GM12801 (cell line): ENCODE data around the gene RNF169.

Experiments used
- CTCF ChIP-seq: IDR thresholded peaks from one replicate; pipeline ENCODE4 v1.5.1; 2011; ENCODE audit warnings: control low read depth; ENCODE audit not compliant: insufficient read length; ENCODE audit errors: extremely low read depth

Gene RNF169

GRCh38 chr11:74776546-74776945 lies 27.9 kb downstream of the RNF169 start:
- TF ChIP-seq CTCF: no peak

GRCh38 chr11:74777038-74777437 lies 28.4 kb downstream of the RNF169 start:
- TF ChIP-seq CTCF: no peak

- no peak for TF ChIP-seq CTCF
These were observed 29.2 kb downstream of the RNF169 start for GRCh38 chr11:74777877-74778276.

- no peak for TF ChIP-seq CTCF
These were observed 29.9 kb downstream of the RNF169 start for GRCh38 chr11:74778581-74778980.

- no peak for TF ChIP-seq CTCF
These were observed 31.8 kb downstream of the RNF169 start for GRCh38 chr11:74780248-74781005.

- TF ChIP-seq CTCF: no peak
These were observed 34.7 kb downstream of the RNF169 start for GRCh38 chr11:74783241-74783871.

- no peak for TF ChIP-seq CTCF
These were observed 35.6 kb downstream of the RNF169 start for GRCh38 chr11:74784234-74784633.
